IMR-90 (cell line): ENCODE measurements around the gene CIDEC. TPM values are rescaled to one million over a fixed set of nuclear protein-coding genes. Genes with fewer than 3 reads are reported as not detected.

Source experiments
- ATAC-seq: fragments of 200-7000 bp; cut with Tn5 transposase; 2 replicates; pipeline ENCODE4 v1.9.1; 2020; ENCODE audit warnings: low read depth, mild to moderate bottlenecking, moderate library complexity
- BruUV-seq: library from RNA; stranded (reverse); fragments of 400-500 nt; replicated peaks from 2 replicates; lab custom pipeline; 2021; lab: Mats Ljungman, UMichigan
- CTCF ChIA-PET: fragments of 300-600 bp; formaldehyde crosslinking; extraction: SDS; loops from one replicate; lab custom pipeline; 2021; ENCODE audit warnings: antibody characterized with exemption; lab: Yijun Ruan, JAX
- POLR2A ChIA-PET: fragments of 300-600 bp; sonication (Branson Sonifier 250); formaldehyde crosslinking; loops from one replicate; lab custom pipeline; 2022; ENCODE audit warnings: antibody characterized with exemption; ENCODE audit not compliant: unreplicated experiment; lab: Charles Lee
- DNase-seq: peaks from one replicate; pipeline ENCODE4 v3.0.0; 2013
- H2AFZ ChIP-seq: replicated peaks from 2 replicates; pipeline ENCODE3; 2013; ENCODE audit warnings: low read length, mild to moderate bottlenecking; ENCODE audit not compliant: poor library complexity
- H2AK5ac ChIP-seq: 2 replicates; pipeline ENCODE4 v1.6.1; 2013; ENCODE audit warnings: low read depth, low read length, inconsistent platforms
- H2AK9ac ChIP-seq: replicated peaks from 2 replicates; pipeline ENCODE3; 2013; ENCODE audit warnings: mild to moderate bottlenecking, low read depth, low read length, moderate library complexity; ENCODE audit not compliant: poor library complexity
- H2BK120ac ChIP-seq: 2 replicates; pipeline ENCODE4 v1.6.1; 2013; ENCODE audit warnings: low read depth, low read length, inconsistent platforms
- H2BK15ac ChIP-seq: 3 replicates; pipeline ENCODE4 v1.6.1; 2013; ENCODE audit warnings: low read depth, low read length, inconsistent platforms
- H2BK20ac ChIP-seq: 2 replicates; pipeline ENCODE4 v1.6.1; 2013; ENCODE audit warnings: low read depth, mild to moderate bottlenecking, inconsistent platforms, low read length, moderate library complexity
- H2BK5ac ChIP-seq: 2 replicates; pipeline ENCODE4 v1.6.1; 2013; ENCODE audit warnings: mild to moderate bottlenecking, low read depth, low read length, inconsistent platforms; ENCODE audit not compliant: poor library complexity, severe bottlenecking
- H3K14ac ChIP-seq: replicated peaks from 2 replicates; pipeline ENCODE4 v1.6.1; 2013; ENCODE audit warnings: low read depth, low read length, inconsistent platforms
- H3K18ac ChIP-seq: 2 replicates; pipeline ENCODE4 v1.6.1; 2013; ENCODE audit warnings: low read depth, low read length, control low read depth
- H3K23ac ChIP-seq: 2 replicates; pipeline ENCODE4 v1.6.1; 2013; ENCODE audit warnings: low read depth, low read length, inconsistent platforms
- H3K27ac ChIP-seq: 2 replicates; pipeline ENCODE4 v1.5.1; 2013; ENCODE audit warnings: mild to moderate bottlenecking, control low read depth, low read length; ENCODE audit not compliant: insufficient read depth
- H3K27me3 ChIP-seq: 2 replicates; pipeline ENCODE4 v1.6.1; 2013; ENCODE audit warnings: low read length; ENCODE audit not compliant: control insufficient read depth, insufficient read depth
- H3K36me3 ChIP-seq: 2 replicates; pipeline ENCODE4 v1.6.1; 2013; ENCODE audit warnings: low read length, mixed read lengths; ENCODE audit not compliant: control insufficient read depth, insufficient read depth
- H3K4ac ChIP-seq: 2 replicates; pipeline ENCODE4 v1.6.1; 2013; ENCODE audit warnings: low read depth, low read length, inconsistent platforms
- H3K4me1 ChIP-seq: 2 replicates; pipeline ENCODE4 v1.6.1; 2013; ENCODE audit warnings: low read length, mixed read lengths; ENCODE audit not compliant: control insufficient read depth, insufficient read depth
- H3K4me2 ChIP-seq: 2 replicates; pipeline ENCODE4 v1.6.1; 2013; ENCODE audit warnings: low read depth, mild to moderate bottlenecking, control low read depth, low read length, moderate library complexity
- H3K4me3 ChIP-seq: 2 replicates; pipeline ENCODE4 v1.5.1; 2013; ENCODE audit warnings: low read depth, mild to moderate bottlenecking, control low read depth, low read length, moderate library complexity; ENCODE audit not compliant: insufficient read depth
- H3K56ac ChIP-seq: 2 replicates; pipeline ENCODE4 v1.6.1; 2013; ENCODE audit warnings: low read length, inconsistent platforms; ENCODE audit not compliant: insufficient read depth; ENCODE audit errors: extremely low read depth
- H3K79me1 ChIP-seq, 2 experiments: 2 replicates each; pipeline ENCODE4 v1.6.1; 2013; ENCODE audit warnings: low read length in 2 of 2, inconsistent platforms in 1 of 2, low read depth in 1 of 2
- H3K9ac ChIP-seq: 2 replicates; pipeline ENCODE4 v1.6.1; 2013; ENCODE audit warnings: low read depth, low read length, control low read depth
- H3K9me1 ChIP-seq: 2 replicates; pipeline ENCODE4 v1.6.1; 2013; ENCODE audit warnings: low read length, inconsistent platforms; ENCODE audit not compliant: insufficient read depth
- H3K9me3 ChIP-seq: 2 replicates; pipeline ENCODE4 v1.6.1; 2013; ENCODE audit warnings: low read length; ENCODE audit not compliant: control insufficient read depth, insufficient read depth
- H4K20me1 ChIP-seq: 2 replicates; pipeline ENCODE4 v1.6.1; 2013; ENCODE audit warnings: low read length, inconsistent platforms; ENCODE audit not compliant: insufficient read depth
- H4K5ac ChIP-seq: 2 replicates; pipeline ENCODE4 v1.6.1; 2013; ENCODE audit warnings: mild to moderate bottlenecking, low read depth, low read length, control low read depth
- H4K8ac ChIP-seq, 2 experiments: 2 replicates each; pipeline ENCODE4 v1.6.1; 2013; ENCODE audit warnings: low read depth in 2 of 2, low read length in 2 of 2, control low read depth in 1 of 2, inconsistent platforms in 1 of 2
- H4K91ac ChIP-seq: 2 replicates; pipeline ENCODE4 v1.6.1; 2013; ENCODE audit warnings: low read depth, low read length, inconsistent platforms; ENCODE audit not compliant: insufficient read depth
- BHLHE40 ChIP-seq: fragments of 150-350 bp; IDR thresholded peaks from 2 replicates; pipeline ENCODE4 v1.6.1; 2016; ENCODE audit warnings: mild to moderate bottlenecking, low read depth, low read length
- CHD1 ChIP-seq: IDR thresholded peaks from 2 replicates; pipeline ENCODE4 v1.6.1; 2012; ENCODE audit warnings: low read depth, low read length, improper control_type of control experiment
- FOS ChIP-seq: fragments of 150-350 bp; IDR thresholded peaks from 2 replicates; pipeline ENCODE4 v1.6.1; 2016; ENCODE audit warnings: low read depth, low read length
- RAD21 ChIP-seq: IDR thresholded peaks from 2 replicates; pipeline ENCODE4 v1.6.1; 2012; ENCODE audit warnings: low read length, improper control_type of control experiment
- SMC3 ChIP-seq: fragments of 150-350 bp; IDR thresholded peaks from 2 replicates; pipeline ENCODE4 v1.6.1; 2016; ENCODE audit warnings: low read depth, mild to moderate bottlenecking, antibody characterized with exemption, low read length, moderate library complexity
- WGBS, 2 experiments: methylation state at CpG; one replicate each; pipeline versions ENCODE4 v1.1.5 to v1.1.7; 2013; ENCODE audit warnings: missing lambda C conversion rate in 2 of 2; ENCODE audit not compliant: insufficient read length in 1 of 2; ENCODE audit errors: extremely low coverage in 2 of 2; 5-methylcytosine and 5-hydroxymethylcytosine counted together
- dilution Hi-C: fragments of 300-500 bp; cut with HindIII; formaldehyde crosslinking; loops from one replicate; pipeline ENCODE4 v1.14.3; 2018; ENCODE audit warnings: low sequenced_read_pairs; ENCODE audit not compliant: unreplicated experiment
- in situ Hi-C: fragments of 300-500 bp; cut with MboI; formaldehyde crosslinking; loops from 3 replicates; pipeline ENCODE4 v1.14.3; 2019; ENCODE audit warnings: low sequenced_read_pairs, inconsistent platforms, mixed read lengths
- intact Hi-C: fragments of 100-400 bp; cut with micrococcal nuclease; formaldehyde crosslinking; loops from 2 replicates; pipeline ENCODE4 v1.10.0; 2022
- polyA plus RNA-seq, 3 experiments: library from polyadenylated mRNA; depleted of rRNA; stranded (reverse); fragments of >200 nt; gene quantifications; 2 replicates each; pipeline ENCODE4 v1.2.3, GENCODE V29; 2012; ENCODE audit warnings: low replicate concordance in 1 of 3
- total RNA-seq: library from RNA; depleted of rRNA; stranded (reverse); fragments of >200 nt; gene quantifications from 2 replicates; pipeline ENCODE4 v1.2.3, GENCODE V29; 2012
- TF ChIP-seq, protein P1 (sequence below): conservative IDR thresholded peaks from 2 replicates; pipeline ENCODE4 v1.5.1; 2012; ENCODE audit warnings: mild to moderate bottlenecking, low read depth, low read length, improper control_type of control experiment
- TF ChIP-seq, protein P2 (sequence below): fragments of 150-350 bp; IDR thresholded peaks from 2 replicates; pipeline ENCODE4 v1.6.1; 2016; ENCODE audit warnings: low read depth, mild to moderate bottlenecking, low read length, moderate library complexity, borderline replicate concordance

The CIDEC gene
- total and polyA plus RNA-seq, 2 of the 4 experiments (the other 2 are of a cell fraction), result 0.09 TPM; not detected in 1

DNA sequence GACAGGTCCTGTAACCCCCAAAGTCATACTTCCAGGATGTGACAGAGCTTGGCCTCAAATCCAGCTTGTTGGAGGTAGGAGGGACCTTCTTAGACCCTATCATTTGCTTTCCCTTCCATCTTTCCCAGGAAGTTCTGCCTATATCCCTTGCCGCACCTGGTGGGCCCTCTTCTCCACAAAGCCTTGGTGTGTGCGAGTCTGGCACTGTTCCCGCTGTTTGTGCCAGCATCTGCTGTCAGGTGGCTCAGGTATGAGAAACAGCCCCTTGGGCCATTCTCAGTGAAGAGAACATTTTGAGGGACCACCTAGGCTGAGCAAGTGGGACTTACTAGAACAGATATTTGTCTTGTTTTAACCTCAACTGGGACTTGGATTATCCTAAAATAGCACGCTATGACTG lies 23.9 kb upstream of the CIDEC start:
- no peaks in the 10 kb centered on the region for H3K27me3 ChIP-seq
- no CpG with 5 or more reads among the region's 4 CpGs for WGBS, 2 experiments
- no peak overlapping the region for H3K56ac ChIP-seq
- H2AK9ac ChIP-seq, result peak overlapping the region; percentile 83
- ChIA-PET CTCF (no interaction called here), POLR2A (no interaction called here)
- peaks cover 0 to 16% of the 10 kb centered on the region in 2 experiments; a peak in 2 of 4 replicates for H3K79me1 ChIP-seq
- H2BK5ac ChIP-seq, result peak overlapping the region; percentile 32
- dilution Hi-C loops, result no loop called here
- H3K9me3 ChIP-seq, result no peaks in the 10 kb centered on the region
- H2AK5ac ChIP-seq, result peak overlapping the region; percentile 64; the same call in 1 of the 2 replicates
- DNase-seq (no peak), ATAC-seq (no peak)
- H4K8ac ChIP-seq, result peak overlapping the region; percentile 24 to 57; a peak in 2 of 4 replicates
- H3K4ac ChIP-seq, result peak overlapping the region; percentile 45
- intact Hi-C loops, result no loop called here
- in situ Hi-C loops, result no loop called here
- H3K27ac ChIP-seq, result no peak overlapping the region
- H4K91ac ChIP-seq, result no peak overlapping the region; the same call in 1 of the 2 replicates
- H3K23ac ChIP-seq, result 0 out of 2 replicates have a peak overlapping the region, but pooled peaks have one; percentile 11
- H2BK120ac ChIP-seq, result peak overlapping the region; percentile 32; the same call in 1 of the 2 replicates
- peaks cover 11% of the 10 kb centered on the region for H3K4me1 ChIP-seq
- peak overlapping the region; percentile 57 for H2AFZ ChIP-seq
- H2BK15ac ChIP-seq, result peak overlapping the region; percentile 69; the same call in 1 of the 3 replicates
- no peak overlapping the region for H4K5ac ChIP-seq
- peaks cover 19% of the 10 kb centered on the region for H3K9me1 ChIP-seq
- H3K4me3 ChIP-seq, result no peak overlapping the region
- H3K36me3 ChIP-seq, result no peaks in the 10 kb centered on the region
- H2BK20ac ChIP-seq, result peak overlapping the region; percentile 64; the same call in 1 of the 2 replicates
- no TSS peak for BruUV-seq
- H4K20me1 ChIP-seq, result no peaks in the 10 kb centered on the region
- H3K14ac ChIP-seq, result peak overlapping the region; percentile 77; the same call in 1 of the 2 replicates
- H3K9ac ChIP-seq, result no peak overlapping the region
- H3K4me2 ChIP-seq, result no peak overlapping the region
- H3K18ac ChIP-seq, result no peak overlapping the region
- TF ChIP-seq FOS (no peak), CHD1 (no peak), BHLHE40 (no peak), SMC3 (no peak), RAD21 (no peak)
- TF ChIP-seq, protein P1, sequence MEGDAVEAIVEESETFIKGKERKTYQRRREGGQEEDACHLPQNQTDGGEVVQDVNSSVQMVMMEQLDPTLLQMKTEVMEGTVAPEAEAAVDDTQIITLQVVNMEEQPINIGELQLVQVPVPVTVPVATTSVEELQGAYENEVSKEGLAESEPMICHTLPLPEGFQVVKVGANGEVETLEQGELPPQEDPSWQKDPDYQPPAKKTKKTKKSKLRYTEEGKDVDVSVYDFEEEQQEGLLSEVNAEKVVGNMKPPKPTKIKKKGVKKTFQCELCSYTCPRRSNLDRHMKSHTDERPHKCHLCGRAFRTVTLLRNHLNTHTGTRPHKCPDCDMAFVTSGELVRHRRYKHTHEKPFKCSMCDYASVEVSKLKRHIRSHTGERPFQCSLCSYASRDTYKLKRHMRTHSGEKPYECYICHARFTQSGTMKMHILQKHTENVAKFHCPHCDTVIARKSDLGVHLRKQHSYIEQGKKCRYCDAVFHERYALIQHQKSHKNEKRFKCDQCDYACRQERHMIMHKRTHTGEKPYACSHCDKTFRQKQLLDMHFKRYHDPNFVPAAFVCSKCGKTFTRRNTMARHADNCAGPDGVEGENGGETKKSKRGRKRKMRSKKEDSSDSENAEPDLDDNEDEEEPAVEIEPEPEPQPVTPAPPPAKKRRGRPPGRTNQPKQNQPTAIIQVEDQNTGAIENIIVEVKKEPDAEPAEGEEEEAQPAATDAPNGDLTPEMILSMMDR, result no peak
- TF ChIP-seq, protein P2, sequence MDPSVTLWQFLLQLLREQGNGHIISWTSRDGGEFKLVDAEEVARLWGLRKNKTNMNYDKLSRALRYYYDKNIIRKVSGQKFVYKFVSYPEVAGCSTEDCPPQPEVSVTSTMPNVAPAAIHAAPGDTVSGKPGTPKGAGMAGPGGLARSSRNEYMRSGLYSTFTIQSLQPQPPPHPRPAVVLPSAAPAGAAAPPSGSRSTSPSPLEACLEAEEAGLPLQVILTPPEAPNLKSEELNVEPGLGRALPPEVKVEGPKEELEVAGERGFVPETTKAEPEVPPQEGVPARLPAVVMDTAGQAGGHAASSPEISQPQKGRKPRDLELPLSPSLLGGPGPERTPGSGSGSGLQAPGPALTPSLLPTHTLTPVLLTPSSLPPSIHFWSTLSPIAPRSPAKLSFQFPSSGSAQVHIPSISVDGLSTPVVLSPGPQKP, result no peak
